ENCODE results near the gene PIGH.
"Not testable (repeated sequence)": the region's sequence is repeated elsewhere in the genome, so short reads cannot be mapped to it uniquely, and the experiment has no call there.

Gene PIGH

GRCh38 chr14:67547224-67547780 is 52.8 kb downstream of the PIGH start:
- no peak for DNase-seq

GRCh38 chr14:67544590-67544989 is 55.5 kb downstream of the PIGH start:
- DNase-seq = no peak

- not testable (repeated sequence) for DNase-seq
Observed at GRCh38 chr14:67542620-67543019, 57.4 kb downstream of the PIGH start.

GRCh38 chr14:67541448-67542387 is 58.4 kb downstream of the PIGH start:
- DNase-seq = no peak
